Measurements from ENCODE around the gene NTRK2. TPM values are rescaled to one million over a fixed set of nuclear protein-coding genes. Genes with fewer than 3 reads are reported as not detected.

Gene NTRK2
- total RNA-seq, 1 experiment from 2014 or later = not detected

DNA sequence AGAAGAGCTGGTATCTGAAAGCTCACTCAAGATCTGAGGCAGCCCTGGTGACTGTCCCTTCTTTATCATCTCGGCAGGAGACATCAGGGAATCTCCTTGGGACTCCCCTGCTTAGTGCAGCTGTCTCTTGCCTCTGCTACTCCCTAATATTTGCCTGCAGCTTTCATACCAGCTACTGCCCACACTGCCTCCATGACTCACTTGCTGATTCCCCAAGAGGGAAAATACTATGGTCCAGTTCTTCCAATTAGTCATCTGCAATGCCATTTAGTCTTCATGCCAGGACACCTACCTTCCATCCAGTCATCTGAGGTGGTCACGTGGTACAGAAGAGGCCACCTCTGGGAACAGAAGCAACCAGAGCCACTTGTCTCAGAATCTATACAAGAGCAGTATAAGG is 270.8 kb downstream of the NTRK2 start:
- no peaks in the 10 kb centered on the region for H4K20me1 ChIP-seq (ENCODE audit: insufficient read depth)
- H3K27ac ChIP-seq = no peak overlapping the region
- H3K4me3 ChIP-seq = no peak overlapping the region
- H3F3A ChIP-seq (ENCODE audit: insufficient read depth, low read depth) = no peaks in the 10 kb centered on the region
- TF ChIP-seq, protein P1, sequence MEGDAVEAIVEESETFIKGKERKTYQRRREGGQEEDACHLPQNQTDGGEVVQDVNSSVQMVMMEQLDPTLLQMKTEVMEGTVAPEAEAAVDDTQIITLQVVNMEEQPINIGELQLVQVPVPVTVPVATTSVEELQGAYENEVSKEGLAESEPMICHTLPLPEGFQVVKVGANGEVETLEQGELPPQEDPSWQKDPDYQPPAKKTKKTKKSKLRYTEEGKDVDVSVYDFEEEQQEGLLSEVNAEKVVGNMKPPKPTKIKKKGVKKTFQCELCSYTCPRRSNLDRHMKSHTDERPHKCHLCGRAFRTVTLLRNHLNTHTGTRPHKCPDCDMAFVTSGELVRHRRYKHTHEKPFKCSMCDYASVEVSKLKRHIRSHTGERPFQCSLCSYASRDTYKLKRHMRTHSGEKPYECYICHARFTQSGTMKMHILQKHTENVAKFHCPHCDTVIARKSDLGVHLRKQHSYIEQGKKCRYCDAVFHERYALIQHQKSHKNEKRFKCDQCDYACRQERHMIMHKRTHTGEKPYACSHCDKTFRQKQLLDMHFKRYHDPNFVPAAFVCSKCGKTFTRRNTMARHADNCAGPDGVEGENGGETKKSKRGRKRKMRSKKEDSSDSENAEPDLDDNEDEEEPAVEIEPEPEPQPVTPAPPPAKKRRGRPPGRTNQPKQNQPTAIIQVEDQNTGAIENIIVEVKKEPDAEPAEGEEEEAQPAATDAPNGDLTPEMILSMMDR (conservative IDR thresholded peaks at IDR 0.05) = no peak
- TF ChIP-seq EZH2 (IDR thresholded peaks at IDR 0.05; ENCODE audit: low read depth) = no peak
- no peak overlapping the region for H3K4me2 ChIP-seq
- ChIA-PET POLR2A (ENCODE audit: unreplicated experiment) (no interaction called here), CTCF (no interaction called here)
- no TSS peak for BruUV-seq (replicated peaks)
- H3K9me3 ChIP-seq (ENCODE audit: insufficient read depth, low read depth) = no peaks in the 10 kb centered on the region; the same call in 1 of the 2 replicates
- H3K27me3 ChIP-seq (ENCODE audit: insufficient read depth, low read depth) = no peaks in the 10 kb centered on the region
- intact Hi-C loops (cut with micrococcal nuclease; ENCODE audit: unreplicated experiment) = no loop called here
- H3K36me3 ChIP-seq (ENCODE audit: low read depth) = no peaks in the 10 kb centered on the region
- H3K79me2 ChIP-seq (ENCODE audit: low read depth) = no peaks in the 10 kb centered on the region
- H3K9me2 ChIP-seq (ENCODE audit: insufficient read depth) = no peaks in the 10 kb centered on the region
- DNase-seq = no peak
- no peaks in the 10 kb centered on the region for H3K4me1 ChIP-seq (replicated peaks; ENCODE audit: insufficient read depth)
- no peak overlapping the region for H2AFZ ChIP-seq

DNA sequence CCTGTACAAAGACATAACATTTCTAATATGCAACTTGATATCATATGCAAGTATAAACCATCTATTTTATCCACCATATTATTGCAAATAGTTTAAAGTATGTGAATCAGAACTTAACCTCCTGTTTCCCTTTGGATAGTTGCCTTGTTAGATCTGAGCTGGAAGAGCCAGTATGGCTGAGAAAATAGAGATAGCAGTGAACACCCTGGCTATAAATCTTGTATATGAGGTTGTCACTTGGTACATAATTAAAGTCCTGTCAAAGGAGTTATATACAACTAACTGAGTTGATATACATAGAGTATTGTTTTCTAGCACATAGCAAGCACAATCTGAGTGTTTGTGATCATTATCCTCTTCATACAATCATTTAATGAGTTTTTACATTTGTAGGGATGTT is 272.3 kb downstream of the NTRK2 start:
- no peak overlapping the region for H3K4me2 ChIP-seq
- DNase-seq = no peak
- no peak overlapping the region for H3K27ac ChIP-seq
- no peaks in the 10 kb centered on the region for H3F3A ChIP-seq (ENCODE audit: insufficient read depth, low read depth)
- no peak overlapping the region for H2AFZ ChIP-seq
- POLR2A ChIA-PET (ENCODE audit: unreplicated experiment) = no interaction called here
- H3K4me1 ChIP-seq (replicated peaks; ENCODE audit: insufficient read depth) = no peaks in the 10 kb centered on the region
- H3K79me2 ChIP-seq (ENCODE audit: low read depth) = no peaks in the 10 kb centered on the region
- CTCF ChIA-PET = no interaction called here
- TF ChIP-seq, protein P1 (conservative IDR thresholded peaks at IDR 0.05) = no peak
- TF ChIP-seq EZH2 (IDR thresholded peaks at IDR 0.05; ENCODE audit: low read depth) = no peak
- H3K9me3 ChIP-seq (ENCODE audit: insufficient read depth, low read depth) = no peaks in the 10 kb centered on the region; the same call in 1 of the 2 replicates
- H4K20me1 ChIP-seq (ENCODE audit: insufficient read depth) = no peaks in the 10 kb centered on the region
- intact Hi-C loops (cut with micrococcal nuclease; ENCODE audit: unreplicated experiment) = no loop called here
- no peaks in the 10 kb centered on the region for H3K27me3 ChIP-seq (ENCODE audit: insufficient read depth, low read depth)
- no peak overlapping the region for H3K4me3 ChIP-seq
- H3K36me3 ChIP-seq (ENCODE audit: low read depth) = no peaks in the 10 kb centered on the region
- no TSS peak for BruUV-seq (replicated peaks)
- H3K9me2 ChIP-seq (ENCODE audit: insufficient read depth) = no peaks in the 10 kb centered on the region

DNA sequence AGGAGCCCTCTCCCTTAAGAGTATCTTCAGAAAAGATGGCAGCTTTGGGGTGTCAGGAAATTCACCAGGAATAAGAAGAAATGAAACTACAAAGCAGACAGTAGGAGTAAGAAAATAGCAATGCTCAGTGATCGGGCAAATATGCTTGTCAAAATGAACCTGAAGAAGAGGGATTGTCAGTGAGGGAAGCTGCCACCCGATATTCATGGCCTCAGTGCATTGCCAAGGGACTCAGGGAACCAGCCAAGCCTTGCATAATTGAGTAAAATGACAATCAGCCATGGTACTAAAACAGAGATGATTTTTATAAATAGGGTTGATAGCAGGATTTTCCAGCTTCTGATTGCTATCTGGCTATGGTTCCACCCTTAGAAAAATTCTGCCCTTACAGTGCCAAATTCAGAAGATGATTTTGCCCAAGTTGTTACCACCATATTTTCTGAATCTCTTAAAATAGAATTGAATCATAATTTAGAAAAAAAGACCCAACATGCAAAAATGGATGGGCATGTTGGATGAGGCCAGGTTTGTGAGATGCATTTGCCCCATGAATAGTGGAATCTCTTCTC is 274.0 kb downstream of the NTRK2 start:
- Histone ChIP-seq H2AFZ (no peak overlapping the region), H3K9me2 (ENCODE audit: insufficient read depth) (no peaks in the 10 kb centered on the region), H3K27ac (no peak overlapping the region), H3K4me2 (no peak overlapping the region), H3F3A (ENCODE audit: insufficient read depth, low read depth) (no peaks in the 10 kb centered on the region), H3K4me3 (no peak overlapping the region), H4K20me1 (ENCODE audit: insufficient read depth) (no peaks in the 10 kb centered on the region), H3K27me3 (ENCODE audit: insufficient read depth, low read depth) (no peaks in the 10 kb centered on the region), H3K79me2 (ENCODE audit: low read depth) (no peaks in the 10 kb centered on the region), H3K9me3 (ENCODE audit: insufficient read depth, low read depth) (no peaks in the 10 kb centered on the region), H3K4me1 (replicated peaks; ENCODE audit: insufficient read depth) (no peaks in the 10 kb centered on the region), H3K36me3 (ENCODE audit: low read depth) (no peaks in the 10 kb centered on the region)
- POLR2A ChIA-PET (ENCODE audit: unreplicated experiment) = no interaction called here
- TF ChIP-seq EZH2 (IDR thresholded peaks at IDR 0.05; ENCODE audit: low read depth) = no peak
- TF ChIP-seq, protein P1 (conservative IDR thresholded peaks at IDR 0.05) = no peak
- no peak for DNase-seq
- BruUV-seq (replicated peaks) = no TSS peak
- CTCF ChIA-PET = no interaction called here
- intact Hi-C loops (cut with micrococcal nuclease; ENCODE audit: unreplicated experiment) = loop anchor here (2.0 kb wide), 1 partner anchor 47 kb away; no protein-coding TSS in a partner anchor
